Measurements from ENCODE around the gene TAF11. TPM values are rescaled to one million over a fixed set of nuclear protein-coding genes. Genes with fewer than 3 reads are reported as not detected.

Gene TAF11
- total and polyA plus RNA-seq, 2 of the 8 experiments (the other 6 are each of a cell fraction or from before 2014, with no cell fraction given) = 38.2 to 48.6 TPM

- no peak for TF ChIP-seq SP1 (IDR thresholded peaks at IDR 0.05; ENCODE audit: low read depth, low read length)
Measured at GRCh38 chr6:34914358-34914757, 26.5 kb upstream of the TAF11 start (continued).
